Uterus (tissue), 2 donors: ENCODE data around the gene COCH.

ENCODE experiments used
- POLR2A ChIP-seq, 2 donors: fragments of 450-650 bp; IDR thresholded peaks; one replicate each; pipeline ENCODE4 v1.6.1; 2016; ENCODE audit warnings: antibody characterized with exemption in 2 of 2, mild to moderate bottlenecking in 1 of 2, moderate library complexity in 1 of 2
- TF ChIP-seq, protein P1 (sequence below), 4 experiments: fragments of 200-600 bp in 2 of 4; fragments of 450-650 bp in 2 of 4; sonication (generic) in 2 of 4; IDR thresholded peaks; one replicate each; pipeline ENCODE4 v1.5.1; 2016 to 2019; ENCODE audit warnings: antibody characterized with exemption in 4 of 4, mild to moderate bottlenecking in 2 of 4, moderate library complexity in 1 of 4

- TF ChIP-seq, protein P1, sequence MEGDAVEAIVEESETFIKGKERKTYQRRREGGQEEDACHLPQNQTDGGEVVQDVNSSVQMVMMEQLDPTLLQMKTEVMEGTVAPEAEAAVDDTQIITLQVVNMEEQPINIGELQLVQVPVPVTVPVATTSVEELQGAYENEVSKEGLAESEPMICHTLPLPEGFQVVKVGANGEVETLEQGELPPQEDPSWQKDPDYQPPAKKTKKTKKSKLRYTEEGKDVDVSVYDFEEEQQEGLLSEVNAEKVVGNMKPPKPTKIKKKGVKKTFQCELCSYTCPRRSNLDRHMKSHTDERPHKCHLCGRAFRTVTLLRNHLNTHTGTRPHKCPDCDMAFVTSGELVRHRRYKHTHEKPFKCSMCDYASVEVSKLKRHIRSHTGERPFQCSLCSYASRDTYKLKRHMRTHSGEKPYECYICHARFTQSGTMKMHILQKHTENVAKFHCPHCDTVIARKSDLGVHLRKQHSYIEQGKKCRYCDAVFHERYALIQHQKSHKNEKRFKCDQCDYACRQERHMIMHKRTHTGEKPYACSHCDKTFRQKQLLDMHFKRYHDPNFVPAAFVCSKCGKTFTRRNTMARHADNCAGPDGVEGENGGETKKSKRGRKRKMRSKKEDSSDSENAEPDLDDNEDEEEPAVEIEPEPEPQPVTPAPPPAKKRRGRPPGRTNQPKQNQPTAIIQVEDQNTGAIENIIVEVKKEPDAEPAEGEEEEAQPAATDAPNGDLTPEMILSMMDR (IDR thresholded peaks at IDR 0.05): no peak
- no peak for TF ChIP-seq POLR2A (IDR thresholded peaks at IDR 0.05)
These were observed 20.4 kb upstream of the COCH start for GRCh38 chr14:30853946-30854345.
